Breast epithelium (tissue), 3 donors: ENCODE results near the gene EFTUD2.

Source experiments
- POLR2A ChIP-seq: fragments of 450-650 bp; IDR thresholded peaks from one replicate; pipeline ENCODE4 v1.6.1; 2016; ENCODE audit warnings: antibody characterized with exemption, mild to moderate bottlenecking, moderate library complexity
- POLR2AphosphoS5 ChIP-seq, 3 donors: sonication (generic); formaldehyde crosslinking; IDR thresholded peaks; one replicate each; pipeline ENCODE4 v1.6.1; 2017; ENCODE audit warnings: antibody characterized with exemption in 3 of 3
- TF ChIP-seq, protein P1 (sequence below), 3 donors: fragments of 450-650 bp; IDR thresholded peaks; one replicate each; pipeline ENCODE4 v1.5.1; 2016 to 2017; ENCODE audit warnings: antibody characterized with exemption in 3 of 3, mild to moderate bottlenecking in 3 of 3, moderate library complexity in 3 of 3

DNA sequence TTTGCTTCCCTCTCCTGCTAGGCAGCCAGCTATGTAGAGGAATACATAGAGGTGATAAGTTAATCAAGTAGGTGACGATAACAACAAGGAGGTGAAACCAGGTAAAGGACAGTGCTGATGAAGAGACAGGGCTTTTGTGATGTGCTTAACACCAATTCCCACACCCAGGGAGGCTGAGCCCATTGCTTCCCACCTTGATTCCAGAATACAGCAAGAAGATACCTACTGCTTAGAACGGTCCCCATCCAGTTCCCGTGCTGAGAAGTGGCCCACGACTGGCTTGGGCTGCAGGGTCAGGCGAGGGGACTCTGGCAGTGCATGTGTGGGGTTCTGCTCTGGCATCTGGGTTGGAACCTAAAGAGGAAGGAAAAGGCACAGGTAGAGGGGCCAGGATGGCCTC, 32.1 kb upstream of the EFTUD2 start:
- TF ChIP-seq, protein P1, sequence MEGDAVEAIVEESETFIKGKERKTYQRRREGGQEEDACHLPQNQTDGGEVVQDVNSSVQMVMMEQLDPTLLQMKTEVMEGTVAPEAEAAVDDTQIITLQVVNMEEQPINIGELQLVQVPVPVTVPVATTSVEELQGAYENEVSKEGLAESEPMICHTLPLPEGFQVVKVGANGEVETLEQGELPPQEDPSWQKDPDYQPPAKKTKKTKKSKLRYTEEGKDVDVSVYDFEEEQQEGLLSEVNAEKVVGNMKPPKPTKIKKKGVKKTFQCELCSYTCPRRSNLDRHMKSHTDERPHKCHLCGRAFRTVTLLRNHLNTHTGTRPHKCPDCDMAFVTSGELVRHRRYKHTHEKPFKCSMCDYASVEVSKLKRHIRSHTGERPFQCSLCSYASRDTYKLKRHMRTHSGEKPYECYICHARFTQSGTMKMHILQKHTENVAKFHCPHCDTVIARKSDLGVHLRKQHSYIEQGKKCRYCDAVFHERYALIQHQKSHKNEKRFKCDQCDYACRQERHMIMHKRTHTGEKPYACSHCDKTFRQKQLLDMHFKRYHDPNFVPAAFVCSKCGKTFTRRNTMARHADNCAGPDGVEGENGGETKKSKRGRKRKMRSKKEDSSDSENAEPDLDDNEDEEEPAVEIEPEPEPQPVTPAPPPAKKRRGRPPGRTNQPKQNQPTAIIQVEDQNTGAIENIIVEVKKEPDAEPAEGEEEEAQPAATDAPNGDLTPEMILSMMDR (IDR thresholded peaks at IDR 0.05) = no peak
- no peak for TF ChIP-seq POLR2A
- no peak for TF ChIP-seq POLR2AphosphoS5 (IDR thresholded peaks at IDR 0.05)
